Large intestine (tissue), 3 donors: ENCODE results near the gene WSB1. TPM values are rescaled to one million over a fixed set of nuclear protein-coding genes. Genes with fewer than 3 reads are reported as not detected.

Experiments
- DNase-seq, 2 donors: peaks; one replicate each; pipeline versions ENCODE4 v3.0.0 to v3.0.0-alpha.2; 2013
- H3K27ac ChIP-seq: one replicate; pipeline ENCODE4 v1.5.1; 2013; ENCODE audit warnings: low read length
- H3K27me3 ChIP-seq: 2 replicates; pipeline ENCODE4 v1.6.1; 2013; ENCODE audit warnings: low read length; ENCODE audit not compliant: control insufficient read depth, insufficient read depth
- H3K36me3 ChIP-seq: 2 replicates; pipeline ENCODE4 v1.6.1; 2013; ENCODE audit warnings: low read length; ENCODE audit not compliant: control insufficient read depth, insufficient read depth
- H3K4me1 ChIP-seq: one replicate; pipeline ENCODE4 v1.6.1; 2013; ENCODE audit warnings: low read length; ENCODE audit not compliant: control insufficient read depth, insufficient read depth
- H3K4me3 ChIP-seq: one replicate; pipeline ENCODE4 v1.5.1; 2013; ENCODE audit warnings: low read length
- H3K9me3 ChIP-seq: one replicate; pipeline ENCODE4 v1.6.1; 2013; ENCODE audit warnings: mild to moderate bottlenecking, low read depth, low read length, moderate library complexity; ENCODE audit not compliant: control insufficient read depth
- WGBS: methylation state at CpG from one replicate; pipeline ENCODE4 v1.1.5; 2013; ENCODE audit warnings: low lambda C conversion rate; ENCODE audit not compliant: insufficient coverage; 5-methylcytosine and 5-hydroxymethylcytosine counted together
- polyA plus RNA-seq: library from polyadenylated mRNA; unstranded; fragments of 120-200 nt; gene quantifications from one replicate; pipeline ENCODE4 v1.2.1, GENCODE V29; 2013

The WSB1 gene
- polyA plus RNA-seq, 1 donor: 230 TPM

DNA sequence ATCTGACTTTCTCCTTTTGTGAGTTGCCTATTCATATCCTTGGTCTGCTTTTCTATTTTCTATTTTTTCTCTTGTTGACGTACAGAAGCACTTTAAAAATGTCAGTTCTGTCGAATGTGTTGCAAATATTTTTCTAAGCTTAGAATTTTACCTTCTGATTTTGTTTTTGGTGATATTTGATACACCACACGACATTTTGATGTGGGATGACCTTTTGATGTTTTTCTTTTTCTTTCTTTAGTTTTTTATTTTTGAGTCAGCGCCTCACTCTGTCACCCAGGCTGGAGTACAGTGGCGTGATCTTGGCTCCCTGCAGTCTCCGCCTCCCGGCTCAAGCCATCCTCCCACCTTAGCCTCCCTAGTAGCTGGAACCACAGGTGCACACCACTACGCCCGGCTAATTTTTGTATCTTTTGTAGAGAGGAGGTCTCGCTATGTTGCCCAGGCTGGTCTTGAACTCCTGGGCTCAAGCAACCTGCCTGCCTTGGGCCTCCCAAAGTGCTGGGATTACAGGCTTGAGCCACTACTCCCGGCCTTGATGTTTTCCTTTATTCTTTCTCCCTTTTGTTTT is 39.6 kb downstream of the WSB1 start:
- no peaks in the 10 kb centered on the region for H3K36me3 ChIP-seq
- peaks cover 5% of the 10 kb centered on the region for H3K4me1 ChIP-seq
- H3K27ac ChIP-seq: peak overlapping the region; percentile 94
- peak overlapping the region; percentile 51 for H3K4me3 ChIP-seq
- no peaks in the 10 kb centered on the region for H3K9me3 ChIP-seq
- WGBS: 37% methylated on average over 3 of the region's 11 CpGs
- no peak for DNase-seq
- H3K27me3 ChIP-seq: no peaks in the 10 kb centered on the region

DNA sequence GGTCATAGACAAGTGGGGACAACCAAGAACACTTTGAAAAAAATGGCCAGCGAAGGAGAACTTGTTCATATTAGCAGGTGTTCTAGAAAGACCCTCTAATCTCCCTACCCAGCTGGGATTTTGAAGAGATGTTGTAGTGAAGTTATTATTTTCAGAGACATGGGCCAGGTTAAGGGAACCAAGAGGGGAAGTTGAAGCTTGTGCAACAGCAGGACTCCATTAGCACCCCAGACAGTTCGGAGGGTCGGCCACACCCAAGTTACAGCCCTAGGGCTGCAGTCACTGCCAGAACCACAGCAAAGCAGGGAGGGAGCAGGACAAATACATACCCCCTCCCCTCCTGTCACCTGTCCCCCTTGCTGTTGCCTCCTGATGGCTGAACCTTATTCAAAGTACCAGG is 42.3 kb downstream of the WSB1 start:
- Histone ChIP-seq H3K27me3 (no peaks in the 10 kb centered on the region), H3K27ac (no peak overlapping the region), H3K4me3 (no peak overlapping the region), H3K36me3 (no peaks in the 10 kb centered on the region), H3K4me1 (peaks cover 5% of the 10 kb centered on the region), H3K9me3 (no peaks in the 10 kb centered on the region)
- no CpG with 5 or more reads among the region's 3 CpGs for WGBS
- DNase-seq: no peak

GRCh38 chr17:27338536-27338985 is 44.6 kb downstream of the WSB1 start:
- Histone ChIP-seq H3K9me3 (no peaks in the 10 kb centered on the region), H3K4me3 (no peak overlapping the region), H3K27me3 (no peaks in the 10 kb centered on the region), H3K4me1 (no peaks in the 10 kb centered on the region), H3K36me3 (no peaks in the 10 kb centered on the region), H3K27ac (no peak overlapping the region)
- WGBS: 80% methylated on average over 2 of the region's 9 CpGs
- no peak for DNase-seq

GRCh38 chr17:27339198-27339835 is 45.4 kb downstream of the WSB1 start:
- no peak overlapping the region for H3K27ac ChIP-seq
- no peaks in the 10 kb centered on the region for H3K4me1 ChIP-seq
- H3K4me3 ChIP-seq: no peak overlapping the region
- no peaks in the 10 kb centered on the region for H3K27me3 ChIP-seq
- no peaks in the 10 kb centered on the region for H3K9me3 ChIP-seq
- DNase-seq: no peak
- WGBS: 80% methylated on average over 1 of the region's 9 CpGs
- H3K36me3 ChIP-seq: no peaks in the 10 kb centered on the region

- no peaks in the 10 kb centered on the region for H3K9me3 ChIP-seq
- peaks cover 3% of the 10 kb centered on the region for H3K4me1 ChIP-seq
- no peak overlapping the region for H3K4me3 ChIP-seq
- no peaks in the 10 kb centered on the region for H3K36me3 ChIP-seq
- H3K27ac ChIP-seq: no peak overlapping the region
- no peak for DNase-seq
- 100% methylated on average over 1 of the region's 2 CpGs for WGBS
- H3K27me3 ChIP-seq: no peaks in the 10 kb centered on the region
Measured at GRCh38 chr17:27339836-27340550, 46.1 kb downstream of the WSB1 start.

DNA sequence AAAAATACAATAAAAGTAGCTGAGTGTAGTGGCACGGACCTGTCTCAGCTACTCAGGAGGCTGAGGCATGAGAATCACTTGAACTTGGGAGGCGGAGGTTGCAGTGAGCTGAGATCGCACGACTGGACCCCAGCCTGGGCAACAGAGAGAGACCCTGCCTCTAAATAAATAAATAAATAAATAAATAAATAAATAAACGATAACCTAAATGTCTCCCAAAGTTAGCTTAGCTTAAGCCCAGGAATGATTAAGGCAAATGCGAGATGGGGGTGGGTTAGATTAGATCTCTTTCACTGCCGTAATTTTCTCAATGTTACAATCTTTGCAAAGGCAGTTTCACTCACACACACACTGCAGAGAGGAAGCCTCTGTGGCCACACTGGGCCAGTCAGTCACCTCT is 46.7 kb downstream of the WSB1 start:
- H3K4me3 ChIP-seq: no peak overlapping the region
- no peak overlapping the region for H3K27ac ChIP-seq
- no peak for DNase-seq
- no peaks in the 10 kb centered on the region for H3K9me3 ChIP-seq
- no peaks in the 10 kb centered on the region for H3K36me3 ChIP-seq
- no peaks in the 10 kb centered on the region for H3K27me3 ChIP-seq
- 93% methylated on average over 5 of the region's 7 CpGs for WGBS
- peaks cover 3% of the 10 kb centered on the region for H3K4me1 ChIP-seq

GRCh38 chr17:27341041-27341471 is 47.1 kb downstream of the WSB1 start:
- no peaks in the 10 kb centered on the region for H3K36me3 ChIP-seq
- no peak overlapping the region for H3K27ac ChIP-seq
- peaks cover 3% of the 10 kb centered on the region for H3K4me1 ChIP-seq
- no peak for DNase-seq
- no peaks in the 10 kb centered on the region for H3K9me3 ChIP-seq
- no peaks in the 10 kb centered on the region for H3K27me3 ChIP-seq
- WGBS: no CpG with 5 or more reads among the region's 4 CpGs
- no peak overlapping the region for H3K4me3 ChIP-seq

DNA sequence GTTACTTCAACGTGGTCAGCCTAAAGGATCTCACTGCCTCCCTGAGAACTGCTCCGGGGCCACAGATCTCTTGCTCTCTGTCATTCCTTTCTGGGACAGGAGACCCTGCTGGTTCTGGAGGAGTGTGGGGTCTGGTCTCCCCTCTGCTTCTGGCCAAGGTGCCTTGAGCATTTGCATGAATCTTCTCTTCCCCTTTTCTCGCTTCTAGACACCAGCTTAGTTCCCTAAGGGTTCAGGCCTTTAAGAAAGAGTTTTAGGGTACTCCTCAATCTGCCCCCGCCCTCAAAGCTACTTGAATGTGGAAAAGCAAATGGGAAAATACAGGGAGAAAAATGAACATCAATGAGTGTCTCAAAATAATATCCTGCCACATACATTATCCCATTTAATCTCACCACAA is 48.1 kb downstream of the WSB1 start:
- no peaks in the 10 kb centered on the region for H3K9me3 ChIP-seq
- H3K27ac ChIP-seq: no peak overlapping the region
- peaks cover 3% of the 10 kb centered on the region for H3K4me1 ChIP-seq
- no peak for DNase-seq
- no CpG with 5 or more reads among the region's 4 CpGs for WGBS
- no peak overlapping the region for H3K4me3 ChIP-seq
- H3K36me3 ChIP-seq: no peaks in the 10 kb centered on the region
- H3K27me3 ChIP-seq: no peaks in the 10 kb centered on the region

GRCh38 chr17:27343294-27343693 is 49.4 kb downstream of the WSB1 start:
- no peak overlapping the region for H3K27ac ChIP-seq
- no peak overlapping the region for H3K4me3 ChIP-seq
- WGBS: no CpG with 5 or more reads among the region's 3 CpGs
- DNase-seq: no peak
- H3K27me3 ChIP-seq: no peaks in the 10 kb centered on the region
- H3K36me3 ChIP-seq: no peaks in the 10 kb centered on the region
- no peaks in the 10 kb centered on the region for H3K9me3 ChIP-seq
- H3K4me1 ChIP-seq: peaks cover 3% of the 10 kb centered on the region

GRCh38 chr17:27343977-27344607 is 50.2 kb downstream of the WSB1 start:
- Histone ChIP-seq H3K36me3 (no peaks in the 10 kb centered on the region), H3K27ac (no peak overlapping the region), H3K27me3 (no peaks in the 10 kb centered on the region), H3K4me3 (no peak overlapping the region), H3K9me3 (no peaks in the 10 kb centered on the region), H3K4me1 (peaks cover 3% of the 10 kb centered on the region)
- no peak for DNase-seq
- WGBS: 60% methylated on average over 1 of the region's 3 CpGs
